IPS DF 4.7 (cell line): ENCODE data around the gene PAIP1.
"Not testable (repeated sequence)": the region's sequence is repeated elsewhere in the genome, so short reads cannot be mapped to it uniquely, and the experiment has no call there.

Source experiments
- DNase-seq: peaks from one replicate; pipeline ENCODE4 v3.0.0-alpha.2; 2013; ENCODE audit warnings: low spot score; ENCODE audit errors: extremely low read depth

PAIP1 gene

GRCh38 chr5:43556857-43557542 lies at the start of gene PAIP1:
TSS of gene PAIP1 (minus strand) at chr5:43557077. CDS start at chr5:43556846, 231 bp downstream.
- DNase-seq, result no peak

DNA sequence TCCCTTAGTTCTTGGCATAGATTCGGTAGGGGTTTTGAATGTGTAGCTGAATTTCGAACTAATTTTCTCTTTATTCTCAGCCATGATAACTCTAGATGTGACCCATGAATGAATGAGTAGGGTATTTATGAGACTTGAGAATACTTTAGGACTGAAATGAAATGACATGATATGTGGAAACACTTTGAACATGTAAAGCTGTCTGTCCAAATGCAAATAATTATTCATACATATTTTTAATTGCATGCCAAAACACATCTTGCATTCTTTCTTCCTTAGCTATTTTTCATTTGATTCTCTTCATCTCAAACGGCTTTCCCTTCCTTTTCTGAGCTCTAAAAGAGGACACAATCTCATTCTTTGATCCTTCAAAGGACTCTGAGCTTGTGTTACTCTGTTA lies 49.5 kb upstream of the PAIP1 start:
- DNase-seq, result no peak

DNA sequence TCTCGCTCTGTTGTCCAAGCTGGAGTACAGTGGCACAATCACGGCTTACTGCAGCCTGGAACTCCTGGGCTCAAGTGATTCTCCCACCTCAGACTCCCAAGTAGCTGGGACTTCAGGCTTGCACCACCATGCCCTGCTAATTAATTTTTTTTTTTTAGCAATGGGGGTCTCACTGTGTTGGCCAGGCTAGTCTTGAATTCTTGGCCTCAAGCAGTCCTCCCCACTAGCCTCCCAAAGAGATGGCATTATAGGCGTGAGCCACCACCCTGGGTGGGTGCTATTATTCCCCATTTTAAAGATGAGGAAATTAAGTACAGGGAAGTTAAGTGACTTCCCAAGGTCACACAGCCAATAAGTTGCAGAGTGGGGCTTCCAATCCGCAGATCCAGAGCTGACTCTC lies 47.8 kb upstream of the PAIP1 start:
- DNase-seq, result no peak

GRCh38 chr5:43603344-43604217 lies 46.7 kb upstream of the PAIP1 start:
- DNase-seq, result no peak

- no peak for DNase-seq
These were observed 45.8 kb upstream of the PAIP1 start, which contains the start of gene NNT for GRCh38 chr5:43602461-43603343. TSS of gene NNT (plus strand) at chr5:43603180. CDS start at chr5:43609196, 6,016 bp downstream.

DNA sequence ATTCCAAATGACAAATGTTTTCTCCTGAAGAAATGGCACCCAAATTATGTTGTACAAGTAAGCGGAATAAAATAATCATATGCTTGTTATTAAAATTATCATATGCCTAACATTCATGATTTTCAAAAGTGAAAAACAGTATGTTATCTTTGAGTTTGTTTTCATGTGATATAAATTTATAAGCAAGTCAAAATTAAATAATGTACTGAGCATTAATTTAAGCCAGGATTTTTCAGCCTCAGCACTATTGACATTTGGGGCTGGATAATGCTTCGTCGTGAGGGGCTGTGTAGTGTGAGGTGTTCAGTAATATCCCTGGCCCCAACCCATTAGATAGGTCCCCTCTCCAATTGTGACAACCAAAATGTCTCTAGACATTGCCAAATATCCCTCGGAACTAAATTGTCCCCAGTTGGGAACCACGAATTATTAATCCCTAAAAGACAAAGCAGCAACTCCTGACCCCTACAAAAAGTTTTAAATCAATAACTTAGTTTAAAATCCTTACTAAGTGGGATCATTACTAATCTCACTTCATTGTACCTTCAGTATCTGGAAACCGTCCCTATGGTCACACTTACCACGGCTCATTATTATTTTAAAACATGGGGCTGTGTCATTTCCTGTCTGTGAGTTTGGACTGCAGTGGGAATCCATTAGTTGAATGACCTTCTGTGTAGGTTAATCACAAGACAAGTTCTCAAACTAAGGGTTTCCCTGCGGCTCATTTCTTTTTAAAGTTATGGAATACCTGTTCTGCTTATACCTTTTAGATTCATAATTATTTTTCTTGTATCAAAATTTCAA lies 44.8 kb upstream of the PAIP1 start:
- no peak for DNase-seq

DNA sequence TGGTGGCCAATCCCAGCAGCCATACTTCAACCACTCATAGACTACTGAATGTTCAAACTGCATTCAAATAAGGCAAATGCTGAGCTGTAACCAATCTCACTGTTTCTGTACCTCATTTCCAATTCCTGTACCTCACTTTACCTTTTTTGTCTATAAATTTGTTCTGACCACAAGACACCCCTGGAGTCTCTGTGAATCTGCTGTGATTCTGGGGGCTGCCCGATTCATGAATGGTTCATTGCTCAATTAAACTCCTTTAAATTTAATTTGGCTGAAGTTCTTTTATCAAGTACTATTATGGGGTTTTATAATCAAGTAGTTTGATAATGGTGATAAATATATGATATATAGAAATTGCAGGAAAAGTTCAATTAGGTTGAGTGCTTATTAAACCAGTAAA lies 42.0 kb upstream of the PAIP1 start:
- not testable (repeated sequence) for DNase-seq

DNA sequence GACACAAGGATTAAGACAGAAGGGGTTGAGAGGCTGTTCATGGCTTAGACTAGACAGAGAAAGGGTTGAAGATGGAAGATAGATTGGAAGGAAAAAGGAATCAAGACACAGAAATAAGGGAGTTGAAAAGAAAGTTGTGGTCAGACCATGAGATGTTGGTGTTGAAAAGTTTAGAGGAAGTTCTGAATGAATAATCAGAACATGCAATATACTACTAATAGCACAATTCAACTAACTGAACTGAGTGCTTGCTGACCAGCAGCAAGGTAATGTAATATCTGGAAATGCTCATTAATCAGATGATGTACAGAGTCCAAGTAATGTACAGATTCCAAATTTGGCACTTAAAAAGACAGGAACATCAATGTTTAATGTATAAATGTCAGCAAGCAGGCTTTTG lies 35.5 kb upstream of the PAIP1 start:
- no peak for DNase-seq

DNA sequence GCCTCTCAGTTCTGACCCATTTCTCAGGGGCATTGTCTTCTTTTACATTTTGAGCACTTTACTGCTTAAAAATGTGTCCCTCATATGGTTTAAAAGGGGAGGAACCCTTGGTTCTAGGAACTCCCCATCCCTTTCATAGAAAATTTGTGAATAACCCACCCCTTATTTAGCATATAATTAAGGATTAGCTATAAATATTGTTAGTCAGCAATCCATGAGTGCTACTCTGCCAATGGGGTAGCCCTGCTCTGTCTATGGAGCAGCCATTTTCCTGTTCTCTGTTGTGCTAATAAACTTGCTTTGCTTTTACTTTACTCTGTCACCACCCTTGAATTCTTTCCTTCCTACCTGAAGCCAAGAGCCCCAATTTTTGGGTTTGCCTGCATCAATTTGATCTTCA lies 33.8 kb upstream of the PAIP1 start:
- DNase-seq, result no peak

- DNase-seq, result no peak
These were observed 32.4 kb upstream of the PAIP1 start for GRCh38 chr5:43589310-43589709.

GRCh38 chr5:43588842-43589241 lies 32.0 kb upstream of the PAIP1 start:
- no peak for DNase-seq

- no peak for DNase-seq
These were observed 27.4 kb upstream of the PAIP1 start for GRCh38 chr5:43584166-43584699.

DNA sequence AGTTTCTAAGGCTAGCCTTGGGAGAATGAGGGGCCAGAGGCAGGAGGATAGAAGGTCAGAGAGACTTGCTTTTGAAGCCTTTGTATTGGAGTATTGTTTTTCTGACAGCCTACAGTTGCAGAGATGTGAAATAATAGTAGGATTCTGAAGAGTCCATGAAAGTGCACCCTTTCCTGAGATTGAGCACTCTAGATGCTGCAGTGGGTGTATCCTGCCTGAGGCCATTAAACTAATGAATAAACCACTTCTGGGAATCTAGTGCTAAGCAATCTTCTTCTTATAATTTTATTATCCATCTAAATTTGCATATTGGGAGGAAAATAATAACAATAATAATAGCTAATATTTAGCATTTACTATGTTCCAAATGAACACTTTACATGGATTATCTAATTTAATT lies 26.8 kb upstream of the PAIP1 start:
- no peak for DNase-seq

- DNase-seq, result no peak
These were observed 25.5 kb upstream of the PAIP1 start for GRCh38 chr5:43582082-43583005.

DNA sequence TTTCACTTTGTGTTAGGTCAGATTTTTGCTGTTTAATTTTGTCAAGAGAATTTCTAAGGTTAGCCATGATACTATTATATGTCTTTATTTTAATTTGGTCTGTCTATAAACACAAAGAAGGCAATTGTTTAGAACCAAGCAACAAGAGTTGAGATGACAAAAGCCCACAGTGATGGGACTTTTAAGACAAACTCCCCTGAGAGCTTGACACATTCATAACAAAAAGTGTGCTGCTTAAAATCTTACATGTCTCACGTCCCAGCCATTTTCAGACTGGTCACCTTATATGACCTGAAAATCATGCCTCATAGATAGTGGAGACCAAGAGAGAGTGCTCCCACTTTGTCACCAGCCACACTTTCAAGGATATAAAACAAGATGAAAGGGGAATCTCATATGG lies 24.5 kb upstream of the PAIP1 start:
- no peak for DNase-seq

DNA sequence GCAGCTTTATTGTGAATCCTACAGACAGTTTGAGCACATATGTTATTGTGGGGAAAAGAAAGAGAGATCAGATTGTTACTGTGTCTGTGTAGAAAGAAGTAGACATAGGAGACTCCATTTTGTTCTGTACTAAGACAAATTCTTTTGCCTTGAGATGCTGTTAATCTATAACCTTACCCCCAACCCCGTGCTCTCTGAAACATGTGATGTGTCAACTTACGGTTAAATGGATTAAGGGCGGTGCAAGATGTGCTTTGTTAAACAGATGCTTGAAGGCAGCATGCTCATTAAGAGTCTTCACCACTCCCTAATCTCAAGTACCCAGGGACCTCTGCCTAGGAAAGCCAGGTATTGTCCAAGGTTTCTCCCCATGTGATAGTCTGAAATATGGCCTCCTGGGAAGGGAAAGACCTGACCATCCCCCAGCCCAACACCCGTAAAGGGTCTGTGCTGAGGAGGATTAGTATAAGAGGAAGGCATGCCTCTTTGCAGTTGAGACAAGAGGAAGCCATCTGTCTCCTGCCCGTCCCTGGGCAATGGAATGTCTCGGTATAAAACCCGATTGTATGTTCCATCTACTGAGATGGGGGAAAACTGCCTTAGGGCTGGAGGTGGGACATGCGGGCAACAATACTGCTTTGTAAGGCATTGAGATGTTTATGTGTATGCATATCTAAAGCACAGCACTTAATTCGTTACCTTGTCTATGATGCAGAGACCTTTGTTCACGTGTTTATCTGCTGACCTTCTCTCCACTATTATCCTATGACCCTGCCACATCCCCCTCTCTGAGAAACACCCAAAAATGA lies 23.7 kb upstream of the PAIP1 start:
- not testable (repeated sequence) for DNase-seq

DNA sequence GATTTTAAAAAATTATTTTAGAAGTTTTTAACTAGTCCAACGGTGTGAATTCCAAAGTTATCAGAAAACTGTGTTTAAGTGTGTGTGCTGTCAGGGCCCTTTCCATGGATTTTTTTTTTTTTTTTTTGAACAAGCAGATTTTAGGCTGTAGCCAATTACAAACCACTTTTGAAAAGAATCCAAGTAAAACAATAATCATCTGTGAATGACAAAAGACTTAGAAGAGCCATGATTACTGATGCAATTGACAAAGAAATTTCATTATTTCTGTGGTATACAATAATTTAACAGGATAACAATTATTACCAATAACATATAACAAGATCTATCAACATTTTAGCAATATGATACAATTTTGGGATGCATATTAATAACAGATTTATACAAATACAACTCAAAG lies 16.2 kb upstream of the PAIP1 start:
- no peak for DNase-seq

DNA sequence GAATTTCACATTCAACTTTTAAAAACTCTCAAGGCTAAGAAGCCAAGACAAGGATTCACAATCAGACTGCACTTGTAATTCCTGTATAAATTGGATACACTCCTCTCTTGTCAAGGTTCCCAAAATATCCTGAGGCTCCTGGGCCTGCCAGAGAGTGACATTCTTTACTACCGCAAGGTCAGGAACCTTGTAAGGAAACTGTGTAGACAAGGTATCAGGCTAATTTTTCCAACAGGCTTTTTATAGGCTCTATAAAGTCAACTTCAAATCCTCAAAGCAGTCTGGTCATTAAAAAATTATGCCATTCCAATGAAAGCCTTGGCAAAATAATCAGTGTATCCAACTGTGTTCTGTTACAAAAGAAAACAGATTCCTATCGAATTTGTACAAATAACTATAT lies 15.5 kb upstream of the PAIP1 start:
- DNase-seq, result no peak

DNA sequence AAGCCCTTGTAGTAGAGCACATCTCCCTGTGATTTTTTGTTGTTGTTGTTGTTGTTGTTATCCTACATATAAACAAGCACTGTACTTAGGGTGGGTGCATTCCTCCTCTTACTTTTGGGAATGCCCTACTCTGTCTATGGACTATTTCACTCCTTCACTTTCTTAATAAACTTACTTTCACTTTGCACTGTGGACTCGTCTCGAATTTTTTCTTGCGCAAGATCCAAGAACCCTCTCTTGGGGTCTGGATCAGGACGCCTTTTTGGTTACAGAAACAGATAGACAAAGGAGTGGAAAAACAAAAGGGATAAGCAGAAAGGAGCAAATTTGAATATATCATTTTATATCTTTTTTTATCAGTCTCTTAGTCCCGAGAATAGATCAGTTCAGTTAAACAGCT lies 14.4 kb upstream of the PAIP1 start:
- DNase-seq, result no peak
